Testis (tissue), 3 donors: ENCODE data around the gene INPP5A. TPM values are rescaled to one million over a fixed set of nuclear protein-coding genes. Genes with fewer than 3 reads are reported as not detected.

Experiments
- DNase-seq: peaks from one replicate; pipeline ENCODE4 v3.0.0-alpha.2; 2019
- H3K27ac ChIP-seq, 2 donors: fragments of 200-600 bp; sonication (generic); one replicate each; pipeline ENCODE4 v1.5.1; 2019
- H3K27me3 ChIP-seq: fragments of 200-600 bp; sonication (generic); one replicate; pipeline ENCODE4 v1.5.1; 2019
- H3K36me3 ChIP-seq: fragments of 200-600 bp; sonication (generic); one replicate; pipeline ENCODE4 v1.5.1; 2017; ENCODE audit warnings: low read depth; ENCODE audit errors: missing control alignments
- H3K4me1 ChIP-seq: fragments of 200-600 bp; sonication (generic); one replicate; pipeline ENCODE4 v1.5.1; 2019
- H3K4me3 ChIP-seq, 2 donors: fragments of 200-600 bp; sonication (generic); one replicate each; pipeline ENCODE4 v1.5.1; 2017 to 2019
- H3K9me3 ChIP-seq: fragments of 200-600 bp; sonication (generic); one replicate; pipeline ENCODE4 v1.5.1; 2017
- CTCF ChIP-seq, 3 experiments: fragments of 450-650 bp in 2 of 3; fragments of 200-600 bp in 1 of 3; sonication (generic) in 1 of 3; IDR thresholded peaks; one replicate each; pipeline ENCODE4 v1.5.1; 2016 to 2019; ENCODE audit warnings: antibody characterized with exemption in 3 of 3, mild to moderate bottlenecking in 2 of 3, moderate library complexity in 1 of 3
- POLR2A ChIP-seq: fragments of 450-650 bp; IDR thresholded peaks from one replicate; pipeline ENCODE4 v1.6.1; 2017; ENCODE audit warnings: antibody characterized with exemption, mild to moderate bottlenecking, moderate library complexity
- WGBS, 2 donors: methylation state at CpG; one replicate each; pipeline ENCODE4 v1.1.5; 2018; 5-methylcytosine and 5-hydroxymethylcytosine counted together
- intact Hi-C: fragments of 100-400 bp; cut with DNase I; formaldehyde crosslinking; loops from one replicate; pipeline ENCODE4 v1.15.1; 2023; ENCODE audit warnings: low total_unique reads
- polyA plus RNA-seq: library from polyadenylated mRNA; stranded (reverse); fragments of 350-450 nt; fragmentation: Illumina TruSeq; extraction: RNeasy Lipid Tissue Mini Kit (QIAGEN cat#74804); gene quantifications from one replicate; pipeline ENCODE4 v1.2.3, GENCODE V29; 2014; ENCODE audit warnings: low read depth, low replicate concordance; ENCODE audit not compliant: insufficient read depth
- total RNA-seq, 2 donors: library from RNA; depleted of rRNA; stranded (reverse); fragments of >200 nt; gene quantifications; one replicate each; pipeline ENCODE4 v1.2.3, GENCODE V29; 2016

Gene INPP5A
- total and polyA plus RNA-seq, 3 donors from 2014 or later = 54.1 to 103 (median 73.0) TPM

GRCh38 chr10:132538031-132538789 is 623 bp downstream of the INPP5A start:
- no peak for TF ChIP-seq POLR2A
- TF ChIP-seq CTCF (IDR thresholded peaks at IDR 0.05) = no peak
- DNase-seq = no peak
- Histone ChIP-seq H3K27me3 (no peaks in the 10 kb centered on the region), H3K9me3 (no peaks in the 10 kb centered on the region), H3K4me3 (peak overlapping the region; percentile 68 to 80), H3K36me3 (no peaks in the 10 kb centered on the region), H3K27ac (peak overlapping the region; percentile 31 to 83), H3K4me1 (peaks cover 32% of the 10 kb centered on the region)
- intact Hi-C loops = loop anchor here (10.0 kb wide), 1 partner anchor 73 kb away; no protein-coding TSS in a partner anchor
- WGBS, 2 donors = 4 to 17% methylated on average over 11 to 38 of the region's 42 CpGs

- no peaks in the 10 kb centered on the region for H3K36me3 ChIP-seq
- WGBS, 2 donors = 29 to 32% methylated on average over 2 of the region's 2 CpGs
- TF ChIP-seq POLR2A = no peak
- no peak for TF ChIP-seq CTCF (IDR thresholded peaks at IDR 0.05)
- no peak for DNase-seq
- no peaks in the 10 kb centered on the region for H3K27me3 ChIP-seq
- H3K27ac ChIP-seq = peak overlapping the region; percentile 31 to 83
- H3K9me3 ChIP-seq = no peaks in the 10 kb centered on the region
- H3K4me1 ChIP-seq = peaks cover 32% of the 10 kb centered on the region
- intact Hi-C loops = loop anchor here (10.0 kb wide), 1 partner anchor 74 kb away; no protein-coding TSS in a partner anchor
- H3K4me3 ChIP-seq = peak overlapping the region; percentile 68 to 80
Observed at GRCh38 chr10:132538790-132539421, 1.3 kb downstream of the INPP5A start.

GRCh38 chr10:132539431-132539839 is 1.8 kb downstream of the INPP5A start:
- peak overlapping the region in 1 of 2 donors; percentile 68 for H3K4me3 ChIP-seq
- H3K9me3 ChIP-seq = no peaks in the 10 kb centered on the region
- no peak for DNase-seq
- WGBS, 2 donors = 44 to 59% methylated on average over 11 of the region's 11 CpGs
- H3K27me3 ChIP-seq = no peaks in the 10 kb centered on the region
- intact Hi-C loops = loop anchor here (10.0 kb wide), 1 partner anchor 75 kb away; no protein-coding TSS in a partner anchor
- peaks cover 38% of the 10 kb centered on the region for H3K4me1 ChIP-seq
- no peaks in the 10 kb centered on the region for H3K36me3 ChIP-seq
- TF ChIP-seq CTCF (IDR thresholded peaks at IDR 0.05) = no peak
- TF ChIP-seq POLR2A = no peak
- peak overlapping the region; percentile 31 to 83 for H3K27ac ChIP-seq

- H3K36me3 ChIP-seq = no peaks in the 10 kb centered on the region
- H3K4me1 ChIP-seq = peaks cover 42% of the 10 kb centered on the region
- H3K27me3 ChIP-seq = no peaks in the 10 kb centered on the region
- DNase-seq = no peak
- H3K9me3 ChIP-seq = no peaks in the 10 kb centered on the region
- H3K27ac ChIP-seq = peak overlapping the region in 1 of 2 donors; percentile 31
- intact Hi-C loops = loop anchor here (10.0 kb wide), 1 partner anchor 75 kb away; no protein-coding TSS in a partner anchor
- no peak overlapping the region for H3K4me3 ChIP-seq
- no peak for TF ChIP-seq POLR2A
- no peak for TF ChIP-seq CTCF (IDR thresholded peaks at IDR 0.05)
- 35 to 44% methylated on average over 5 of the region's 5 CpGs for WGBS, 2 donors
Observed at GRCh38 chr10:132539894-132540293, 2.3 kb downstream of the INPP5A start.
